GM21447 (cell line): ENCODE measurements around the gene PPP6R3.

ENCODE experiments used
- ATAC-seq: cut with Tn5 transposase; IDR thresholded peaks from one replicate; pipeline ENCODE4 v1.9.1; 2021; ENCODE audit not compliant: unreplicated experiment

PPP6R3 gene

DNA sequence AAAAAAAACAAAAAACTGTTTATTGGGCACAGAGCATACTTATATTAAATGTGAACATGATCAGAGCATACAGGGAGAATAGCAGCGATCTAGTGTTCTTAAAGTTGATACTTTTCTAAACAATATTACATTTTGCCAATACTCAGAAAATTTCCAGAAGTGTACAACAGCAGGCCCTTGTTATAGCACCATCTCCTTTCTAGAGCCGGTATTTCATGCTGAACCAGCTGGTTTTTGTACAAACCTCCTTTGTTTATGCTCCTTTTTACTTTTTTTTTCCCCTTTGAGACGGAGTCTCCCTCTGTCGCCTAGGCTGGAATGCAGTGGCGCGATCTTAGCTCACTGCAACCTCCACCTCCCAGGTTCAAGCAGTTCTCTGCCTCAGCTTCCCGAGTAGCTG lies 90.7 kb downstream of the PPP6R3 start:
- ATAC-seq = no peak

- ATAC-seq = no peak
Observed at GRCh38 chr11:68551777-68552176, 91.2 kb downstream of the PPP6R3 start.

DNA sequence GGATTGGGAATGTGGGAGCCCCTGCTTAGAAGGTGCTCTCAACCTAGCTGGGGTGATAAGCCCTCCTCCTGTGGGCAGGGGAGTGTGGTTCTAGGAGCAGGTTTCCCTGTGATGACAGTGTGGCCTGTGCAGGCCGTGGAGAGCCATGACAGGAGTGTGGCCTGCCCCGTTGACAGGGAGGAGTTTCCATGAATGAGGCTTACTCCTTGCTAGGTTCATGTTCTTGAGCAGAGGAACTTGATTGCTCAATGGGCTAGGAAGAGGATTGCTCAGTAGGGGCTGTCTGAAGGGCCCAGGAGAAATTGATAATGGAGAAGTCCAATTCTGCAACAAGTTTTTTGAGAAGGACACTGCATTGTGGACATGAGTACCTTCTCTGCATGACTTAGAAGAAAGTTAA lies 92.0 kb downstream of the PPP6R3 start:
- ATAC-seq = no peak

DNA sequence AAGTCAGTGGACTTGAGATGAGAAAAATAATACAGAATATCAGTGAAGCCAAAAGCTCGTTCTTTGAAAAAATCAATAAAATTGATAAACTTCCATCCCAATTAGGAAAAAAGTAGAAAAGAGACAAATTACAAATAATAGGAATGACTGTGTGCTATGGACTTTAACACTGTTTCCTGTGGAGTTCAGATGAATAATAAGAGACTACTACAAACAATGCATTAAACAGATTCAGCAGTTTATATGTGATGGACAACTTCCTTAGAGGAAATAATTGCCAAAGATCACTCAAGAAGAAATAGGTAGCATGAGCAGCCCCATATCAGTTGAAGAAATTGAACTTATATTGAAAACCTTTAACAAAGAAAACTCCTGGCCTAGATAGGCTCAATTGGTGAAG lies 99.7 kb downstream of the PPP6R3 start:
- ATAC-seq = no peak

DNA sequence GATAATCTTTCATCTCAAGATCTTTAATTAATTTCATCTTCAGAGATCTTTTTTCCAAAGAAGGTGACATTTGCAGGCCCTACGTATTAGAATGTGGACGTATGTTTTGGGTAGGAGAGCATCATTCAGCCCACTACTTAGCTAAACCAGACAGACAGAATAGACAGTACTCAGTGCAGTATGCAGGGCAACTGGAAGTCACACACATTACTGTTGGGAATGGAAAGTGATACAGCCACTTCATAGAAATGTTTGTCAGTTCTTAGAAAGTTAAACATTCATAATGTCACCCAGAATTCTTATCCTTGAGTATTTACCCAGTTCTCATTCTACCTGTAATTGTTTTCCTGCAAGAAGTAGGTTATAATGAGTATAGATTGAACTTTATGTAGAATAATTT lies 102.9 kb downstream of the PPP6R3 start:
- ATAC-seq = no peak

DNA sequence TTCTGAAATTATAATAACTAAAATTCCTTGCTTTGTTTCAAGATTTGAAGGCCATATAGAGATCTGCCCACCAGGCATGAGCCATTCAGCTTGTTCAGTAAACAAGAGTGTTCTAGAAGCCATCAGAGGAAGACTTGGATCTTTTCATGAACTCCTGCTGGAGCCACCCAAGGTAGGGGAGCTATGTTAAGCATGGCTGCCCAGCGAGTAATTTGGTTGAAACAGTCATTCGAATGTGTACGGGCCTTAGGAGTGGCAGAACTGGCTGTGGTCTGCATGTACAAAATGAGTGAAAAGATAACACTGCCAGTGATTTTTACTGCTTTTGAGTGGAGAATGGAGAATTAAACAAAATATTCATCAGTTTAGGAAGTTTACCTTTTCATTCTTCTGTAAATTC lies 103.7 kb downstream of the PPP6R3 start:
- ATAC-seq = no peak

- no peak for ATAC-seq
Observed at GRCh38 chr11:68565768-68566167, 105.2 kb downstream of the PPP6R3 start.

DNA sequence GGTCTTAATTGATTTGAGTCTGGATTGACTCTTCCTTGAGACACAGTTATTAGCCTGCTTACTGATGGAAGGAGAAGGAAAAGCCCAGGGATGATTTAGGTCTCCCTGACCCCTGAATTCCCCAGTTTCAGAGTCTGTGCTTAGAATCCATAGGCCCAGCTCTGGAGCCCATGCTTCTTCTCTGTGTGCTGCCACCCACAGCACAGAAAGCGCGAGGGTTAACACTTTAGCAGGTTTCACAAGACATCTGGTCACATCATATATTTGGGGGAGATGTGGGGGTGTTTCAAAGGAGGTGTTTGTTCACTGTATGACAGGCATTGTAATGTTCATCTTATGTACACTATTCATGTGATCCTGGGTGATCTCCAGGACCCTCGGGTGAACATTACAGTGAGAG lies 107.0 kb downstream of the PPP6R3 start:
- no peak for ATAC-seq

DNA sequence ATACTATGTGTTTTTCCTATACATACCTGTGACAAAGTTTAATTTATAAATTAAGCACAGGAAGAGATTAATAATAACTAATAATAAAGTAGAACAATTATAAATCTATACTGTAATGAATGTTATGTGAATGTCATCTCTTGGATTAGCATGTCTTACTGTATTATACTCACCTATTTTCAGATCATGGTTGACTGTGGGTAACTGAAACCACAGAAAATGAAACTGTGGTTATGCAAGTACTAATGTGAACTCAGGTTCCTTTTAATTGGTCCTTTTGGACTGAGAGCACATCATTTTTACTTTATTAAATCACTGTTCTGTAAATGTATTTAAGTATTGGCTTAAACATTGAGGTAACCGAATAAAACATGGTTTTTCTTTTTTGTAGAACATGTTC lies 108.8 kb downstream of the PPP6R3 start:
- no peak for ATAC-seq

GRCh38 chr11:68570691-68571090 lies 110.1 kb downstream of the PPP6R3 start:
- no peak for ATAC-seq

- no peak for ATAC-seq
Observed at GRCh38 chr11:68574308-68574707, 113.8 kb downstream of the PPP6R3 start.

- no peak for ATAC-seq
Observed at GRCh38 chr11:68575025-68575665, 114.6 kb downstream of the PPP6R3 start.

- ATAC-seq = no peak
Observed at GRCh38 chr11:68579455-68579854, 118.9 kb downstream of the PPP6R3 start.

DNA sequence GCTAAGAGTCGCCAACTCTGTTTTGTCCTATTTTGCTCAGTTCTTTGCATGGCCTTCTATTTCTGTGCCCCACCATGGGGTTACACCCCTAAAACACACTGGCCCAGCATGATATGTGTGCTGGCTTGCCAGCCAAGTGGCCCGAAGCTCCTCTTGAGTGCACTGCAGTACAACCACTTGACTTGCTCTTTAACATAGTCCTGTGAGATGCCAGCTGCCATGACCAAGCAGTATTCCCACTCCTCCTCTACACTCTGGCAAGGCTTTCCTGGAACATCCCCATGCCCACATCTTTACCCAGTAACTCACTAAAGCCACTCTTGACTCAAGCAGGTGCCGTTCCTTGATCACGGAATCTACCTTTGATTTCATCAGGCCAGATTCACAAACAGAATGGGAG lies 120.9 kb downstream of the PPP6R3 start:
- no peak for ATAC-seq

GRCh38 chr11:68581901-68582300 lies 121.3 kb downstream of the PPP6R3 start:
- ATAC-seq = no peak

GRCh38 chr11:68582416-68583040 lies 122.0 kb downstream of the PPP6R3 start:
- ATAC-seq = no peak

GRCh38 chr11:68583041-68583446 lies 122.5 kb downstream of the PPP6R3 start:
- no peak for ATAC-seq

GRCh38 chr11:68584097-68584496 lies 123.5 kb downstream of the PPP6R3 start:
- ATAC-seq = no peak

DNA sequence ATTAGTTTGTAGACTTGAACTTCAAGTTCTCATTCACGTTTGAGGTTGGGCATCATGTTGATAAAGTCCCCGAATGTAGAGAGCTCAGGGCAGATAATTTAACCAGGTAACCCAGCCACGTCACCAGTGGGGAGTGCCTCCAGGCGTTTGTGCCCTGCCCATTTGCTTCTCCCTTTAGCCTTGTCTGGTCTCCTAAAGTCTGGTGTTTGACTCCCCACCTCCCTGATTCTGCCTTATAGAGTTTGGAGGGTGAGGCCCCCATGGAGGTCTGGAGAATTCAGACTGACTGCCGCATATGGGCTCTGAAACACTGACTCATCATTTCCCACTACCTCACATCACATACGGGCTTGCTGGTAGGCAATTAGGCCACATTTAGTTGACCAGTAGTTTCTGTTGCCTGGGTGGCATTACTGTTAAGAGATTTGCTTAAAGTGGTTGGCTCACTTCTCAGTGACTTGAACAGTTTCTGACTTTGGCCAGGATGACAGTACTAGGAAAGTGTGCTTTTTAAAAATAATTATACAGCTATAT lies 124.5 kb downstream of the PPP6R3 start:
- no peak for ATAC-seq

GRCh38 chr11:68589547-68590216 lies 129.1 kb downstream of the PPP6R3 start:
- ATAC-seq = no peak

DNA sequence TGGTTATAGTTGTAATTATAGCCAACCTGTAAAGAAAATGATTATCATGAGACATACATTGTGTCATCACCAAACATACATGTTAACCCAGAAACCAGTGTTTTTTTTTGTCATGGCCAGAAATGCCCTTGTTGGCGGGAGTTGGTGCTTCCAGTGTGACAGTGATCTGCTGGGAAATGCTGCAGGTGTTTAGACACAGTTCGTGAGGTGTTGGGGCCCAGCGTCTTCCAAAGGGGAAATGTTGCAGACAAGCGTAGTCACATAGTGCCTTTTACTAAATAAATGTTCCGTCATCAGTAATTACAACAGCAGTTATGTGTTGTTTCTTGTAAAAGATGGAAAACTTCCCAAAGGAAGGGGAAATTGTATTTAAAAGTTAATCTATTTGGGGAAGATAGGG lies 131.2 kb downstream of the PPP6R3 start:
- ATAC-seq = no peak

DNA sequence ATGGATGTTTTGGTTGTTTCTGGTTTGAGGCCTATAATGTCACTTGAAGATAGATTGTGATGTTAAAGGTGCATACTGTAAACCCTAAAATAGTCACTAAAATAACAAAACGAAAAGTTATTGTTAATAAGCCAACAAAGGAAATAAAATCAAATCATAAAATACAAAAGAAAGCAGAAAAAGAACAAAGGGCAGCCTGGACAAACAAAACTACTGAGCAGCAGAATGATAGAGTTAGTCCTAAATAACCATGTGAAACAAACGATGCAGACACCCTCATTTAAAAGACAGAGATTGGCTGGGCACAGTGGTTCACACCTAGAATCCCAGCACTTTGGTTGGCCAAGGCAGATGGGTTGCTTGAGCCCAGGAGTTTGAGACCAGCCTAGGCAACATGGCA lies 132.9 kb downstream of the PPP6R3 start:
- ATAC-seq = no peak
